DMS79 (cell line): ENCODE results near the gene HNRNPH3.
"Not testable (repeated sequence)": the region's sequence is repeated elsewhere in the genome, so short reads cannot be mapped to it uniquely, and the experiment has no call there.

Source experiments
- DNase-seq: peaks from one replicate; lab custom pipeline; 2025; lab: John Stamatoyannopoulos, UW

Gene HNRNPH3

DNA sequence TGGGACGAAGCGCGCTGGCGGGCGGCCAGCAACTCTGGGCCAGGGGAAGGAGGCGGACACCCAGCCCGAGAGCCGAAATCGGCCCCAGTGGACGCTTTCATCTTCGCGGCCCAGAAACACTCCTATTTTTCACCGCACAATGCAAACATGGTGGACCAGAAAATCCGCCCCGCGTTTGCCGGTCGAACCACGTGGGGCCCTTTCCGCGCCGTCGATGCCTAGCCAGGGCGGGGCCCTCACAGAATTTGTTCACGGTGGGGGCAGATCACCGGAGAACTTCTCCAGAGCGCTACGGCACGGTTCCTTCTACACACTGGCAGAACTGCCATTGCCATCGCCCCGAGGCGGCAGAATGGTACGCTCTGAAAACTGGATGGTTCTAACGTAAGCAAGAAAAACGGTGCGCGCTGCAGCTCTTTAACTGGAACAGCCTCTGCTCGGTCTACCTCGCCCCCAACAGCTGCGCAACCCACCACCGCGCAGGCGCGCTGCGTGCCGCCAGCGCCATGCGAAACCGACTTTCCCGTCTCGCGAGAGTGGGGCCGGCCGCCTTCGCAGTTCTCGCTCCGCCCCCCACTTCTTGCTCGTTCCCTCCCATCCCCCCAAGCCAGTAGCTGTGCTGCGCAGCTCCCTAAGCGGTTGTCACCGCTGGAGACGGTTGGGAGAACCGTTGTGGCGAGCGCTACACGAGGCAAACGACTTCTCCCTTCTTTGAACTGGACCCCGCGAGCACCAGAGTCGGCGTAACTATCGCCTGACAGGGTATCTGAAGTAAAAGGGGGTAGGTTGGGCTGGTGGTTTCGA, at the start of gene HNRNPH3:
Gene HNRNPH3 (plus strand): TSS at position 610 of the 804 bp plus-strand sequence. CDS start 5,158 bp downstream, outside the sequence.
- DNase-seq: peak; percentile 82

DNA sequence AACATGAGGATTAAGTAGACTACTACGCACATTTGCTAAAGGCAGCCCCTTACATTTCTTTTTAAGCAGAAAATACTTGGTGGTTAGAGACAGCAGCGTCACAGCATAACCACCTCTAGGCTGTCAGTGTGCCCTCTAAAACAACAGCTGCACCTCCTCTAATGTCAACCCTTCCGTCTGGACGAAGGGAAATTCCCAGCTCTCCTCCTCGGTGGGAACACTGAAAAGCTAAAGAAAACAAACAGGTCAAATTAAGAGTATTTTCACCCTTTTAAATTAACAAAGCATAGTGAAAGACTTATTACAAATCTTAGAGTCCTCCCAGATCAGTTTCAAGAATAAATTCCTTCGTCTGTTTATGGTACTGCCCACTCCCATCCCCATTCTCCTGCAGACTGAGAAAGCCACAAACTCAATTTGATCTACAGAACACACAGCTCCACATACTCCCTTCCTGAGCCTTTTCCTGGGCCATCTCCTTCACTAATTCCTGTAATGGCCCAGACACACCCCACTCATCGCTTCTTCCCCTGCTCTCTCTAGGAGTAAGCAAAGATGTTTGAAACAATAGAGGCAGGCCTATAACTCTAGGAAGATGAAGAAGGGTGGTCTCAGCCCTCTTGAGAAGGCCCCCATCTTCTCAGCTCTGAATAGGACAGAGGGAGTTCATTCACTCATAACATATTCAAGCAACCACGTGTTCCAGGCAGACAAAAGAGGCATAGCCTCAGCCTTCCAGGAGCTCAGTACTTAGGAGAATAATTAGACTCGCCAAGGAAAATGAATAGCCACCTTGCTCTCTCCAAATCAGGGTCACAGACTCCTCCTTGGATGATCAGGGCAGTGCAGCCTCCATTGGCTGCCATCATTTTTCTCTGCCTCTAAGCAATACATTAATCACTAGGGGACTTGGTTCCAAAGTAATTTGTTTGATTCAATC, 47.5 kb upstream of the HNRNPH3 start:
- no peak for DNase-seq

DNA sequence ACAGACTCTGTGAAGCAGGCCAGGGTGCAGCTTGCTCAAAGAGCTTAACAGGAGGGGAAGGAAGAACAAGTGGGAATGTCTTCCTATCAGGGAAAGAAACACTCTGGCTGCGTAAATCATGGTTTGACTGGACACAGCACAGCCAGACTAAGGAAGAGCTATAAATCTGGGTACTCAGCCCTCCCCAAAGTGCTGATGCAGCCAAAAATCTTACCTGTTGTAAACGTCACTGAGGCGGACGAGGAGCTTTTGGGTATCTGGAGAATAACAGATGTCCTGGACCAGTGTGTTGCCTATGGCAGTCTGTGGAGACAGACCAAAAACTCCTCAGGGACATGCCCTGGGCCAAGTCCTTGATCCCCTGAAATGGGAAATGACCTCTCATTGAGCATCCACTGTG, 43.1 kb upstream of the HNRNPH3 start:
- no peak for DNase-seq

DNA sequence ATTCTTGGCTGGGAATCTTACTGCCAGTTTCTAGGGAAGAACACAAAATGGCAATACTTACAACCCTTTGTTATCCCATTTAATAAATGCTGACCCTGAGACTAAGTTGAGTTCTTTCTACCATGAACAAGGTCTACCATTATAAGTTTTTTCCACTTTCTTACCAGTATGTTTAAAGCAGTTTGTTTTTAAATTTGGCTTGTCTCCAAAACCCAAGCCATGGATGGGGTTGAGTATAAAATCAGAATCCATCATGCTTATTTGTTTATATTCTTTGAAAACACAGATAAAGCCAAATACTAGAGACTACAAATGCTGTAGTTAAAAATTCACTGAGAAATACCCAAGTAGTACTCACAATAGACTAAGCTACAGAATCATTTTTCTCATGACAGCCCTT, 41.1 kb upstream of the HNRNPH3 start:
- DNase-seq: no peak

GRCh38 chr10:68296843-68297663, 34.8 kb upstream of the HNRNPH3 start:
- no peak for DNase-seq

DNA sequence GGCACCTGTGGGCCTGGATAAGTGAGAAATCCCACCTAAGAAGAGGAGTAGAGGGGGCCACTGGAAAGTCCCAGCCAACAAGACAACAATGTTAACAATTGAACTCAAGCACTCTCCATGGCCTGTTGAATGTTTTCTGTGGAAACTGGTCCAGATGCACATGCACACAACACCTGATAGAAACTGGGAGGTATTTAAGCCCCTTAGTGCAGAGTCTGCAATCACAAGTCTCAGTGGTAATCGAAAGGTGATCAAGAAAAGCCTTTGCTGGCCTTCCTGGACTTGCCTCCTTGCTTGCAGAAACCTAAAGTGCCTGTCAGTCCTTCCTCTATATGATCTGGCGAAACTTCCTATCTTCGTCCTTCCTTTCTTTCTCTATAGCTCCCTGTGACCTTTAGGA, 30.6 kb upstream of the HNRNPH3 start:
- DNase-seq: no peak

- DNase-seq: no peak
Observed at GRCh38 chr10:68301790-68302502, 29.9 kb upstream of the HNRNPH3 start.

GRCh38 chr10:68302503-68302823, 29.4 kb upstream of the HNRNPH3 start:
- DNase-seq: no peak

GRCh38 chr10:68302871-68303270, 29.0 kb upstream of the HNRNPH3 start:
- no peak for DNase-seq

DNA sequence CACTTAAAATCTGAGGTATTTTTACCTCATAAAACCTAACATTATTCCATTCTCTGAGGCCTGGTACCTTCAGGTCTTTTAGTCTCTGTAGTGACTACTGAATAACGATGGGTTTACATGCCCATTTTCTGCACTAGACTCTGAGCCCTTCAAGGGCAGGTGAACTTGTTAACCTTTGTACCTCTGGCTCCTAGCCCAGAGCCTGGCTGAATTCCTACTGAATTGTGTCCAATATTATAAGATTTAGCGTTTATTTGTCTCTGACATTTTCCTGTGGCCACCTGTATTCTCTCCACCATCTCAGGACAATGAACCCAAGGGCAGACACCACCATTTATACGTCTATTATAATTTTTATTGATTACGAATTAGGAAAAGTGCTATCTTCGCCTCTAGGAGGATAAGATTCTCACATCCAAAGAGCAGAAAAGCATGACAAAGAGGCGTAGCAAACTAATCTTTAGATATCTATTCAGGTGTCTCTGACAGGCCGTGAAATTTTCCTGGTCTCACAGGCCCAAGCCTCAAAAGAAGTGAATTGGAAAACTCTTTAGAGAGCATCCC, 27.9 kb upstream of the HNRNPH3 start:
- DNase-seq: no peak

GRCh38 chr10:68305854-68306253, 26.0 kb upstream of the HNRNPH3 start:
- no peak for DNase-seq

DNA sequence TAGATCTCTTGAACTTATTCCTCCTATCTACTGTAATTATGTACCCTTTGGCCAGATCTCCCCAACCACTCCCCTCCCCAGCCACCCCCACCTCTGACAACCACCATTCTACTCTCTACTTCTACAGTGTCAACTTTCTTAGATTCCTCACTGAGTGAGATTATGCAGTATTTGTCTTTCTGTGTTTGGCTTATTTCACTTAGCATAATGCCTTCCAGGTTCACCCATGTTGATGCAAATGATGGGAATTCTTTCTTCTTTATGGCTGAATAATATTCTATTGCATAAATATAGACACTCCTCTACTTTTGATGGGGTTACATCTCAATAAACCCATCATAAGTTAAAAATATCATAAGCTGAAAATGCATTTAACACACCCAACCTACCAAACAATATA, 21.3 kb upstream of the HNRNPH3 start:
- DNase-seq: no peak

- not testable (repeated sequence) for DNase-seq
Observed at GRCh38 chr10:68314930-68315329, 16.9 kb upstream of the HNRNPH3 start.

- DNase-seq: no peak
Observed at GRCh38 chr10:68315582-68315981, 16.3 kb upstream of the HNRNPH3 start.

DNA sequence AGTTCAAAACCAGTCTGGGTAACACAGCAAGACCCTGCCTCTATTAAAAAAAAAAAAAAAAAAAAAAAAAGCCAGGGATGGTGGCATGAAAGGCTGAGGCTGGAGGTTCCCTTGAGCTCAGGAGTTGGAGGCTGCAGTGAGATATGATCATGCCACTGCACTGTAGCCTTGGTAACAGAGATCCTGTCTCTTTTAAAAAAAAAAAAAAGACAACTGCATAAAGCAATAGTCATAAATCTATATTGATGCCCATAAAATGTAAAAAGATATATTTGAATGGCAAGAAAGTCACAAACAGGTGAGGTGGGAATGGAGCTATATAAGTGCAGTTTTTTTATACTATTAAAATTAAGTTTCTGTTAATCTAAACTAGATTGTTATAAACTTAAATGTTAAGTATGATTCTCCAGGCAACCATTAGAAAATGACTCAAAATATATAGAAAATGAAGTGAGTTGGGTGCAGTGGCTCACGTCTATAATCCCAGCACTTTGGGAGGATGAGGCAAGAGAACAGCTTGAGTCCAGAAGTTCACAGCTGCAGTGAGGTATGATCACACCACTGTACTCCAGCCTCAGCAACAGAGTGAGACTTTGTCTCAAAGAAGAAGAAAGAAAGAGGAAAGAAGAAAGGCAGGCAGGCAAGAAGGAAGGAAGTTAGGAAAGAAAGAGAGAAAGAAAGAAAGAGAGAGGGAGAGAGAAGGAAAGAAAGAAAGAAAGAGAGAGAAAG, 13.4 kb upstream of the HNRNPH3 start:
- DNase-seq: no peak

- not testable (repeated sequence) for DNase-seq
Observed at GRCh38 chr10:68324396-68324795, 7.5 kb upstream of the HNRNPH3 start.

DNA sequence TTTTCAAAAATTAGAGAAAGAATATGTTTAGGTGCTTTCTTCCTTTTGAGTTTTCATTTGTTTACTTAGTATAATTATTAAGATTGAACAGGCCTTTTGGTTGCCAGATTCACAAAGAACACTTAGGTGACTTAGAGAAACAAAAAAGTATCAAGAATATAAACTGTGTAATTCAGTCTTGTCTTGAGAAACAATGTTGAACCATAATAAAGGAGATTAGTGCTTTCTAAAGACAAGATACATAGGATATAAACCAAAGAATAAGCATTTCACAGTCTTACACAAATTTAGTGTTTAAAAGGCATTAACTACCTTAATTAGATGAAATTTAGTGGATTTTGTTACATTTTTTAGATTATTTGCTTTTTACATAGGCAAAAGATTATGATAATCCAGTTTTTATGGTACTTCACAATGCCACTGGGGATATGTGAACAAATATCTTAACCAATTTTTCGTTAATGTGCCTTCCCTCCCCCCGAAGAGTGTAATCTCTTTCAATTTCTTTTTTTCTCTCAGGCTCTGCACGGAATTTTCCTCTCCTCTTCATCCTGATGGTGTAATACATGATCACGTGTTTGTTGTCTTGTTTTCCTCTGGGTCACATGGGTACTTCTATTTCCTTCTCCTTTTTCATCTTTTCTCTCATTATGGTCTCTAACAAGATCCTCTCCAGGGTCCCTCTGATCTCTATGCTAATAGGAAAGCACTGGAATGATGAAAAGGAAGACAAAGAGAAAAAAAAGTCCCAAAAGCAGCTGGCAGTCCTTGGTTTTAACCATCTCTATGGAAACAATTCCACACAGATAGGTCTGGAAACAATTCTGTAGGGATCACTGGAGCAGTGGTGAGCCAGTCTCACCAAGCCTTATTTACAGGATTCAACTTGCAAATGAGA, 3.7 kb upstream of the HNRNPH3 start:
- DNase-seq: no peak

GRCh38 chr10:68329506-68329861, 2.4 kb upstream of the HNRNPH3 start:
- DNase-seq: no peak

GRCh38 chr10:68330852-68331454, 911 bp upstream of the HNRNPH3 start:
- DNase-seq: no peak
